Aorta (tissue), 5 donors: ENCODE data around the gene GNB3. TPM values are rescaled to one million over a fixed set of nuclear protein-coding genes. Genes with fewer than 3 reads are reported as not detected.
"Not testable (repeated sequence)": the region's sequence is repeated elsewhere in the genome, so short reads cannot be mapped to it uniquely, and the experiment has no call there.

Source experiments
- ATAC-seq: fragments of 200-7000 bp; cut with Tn5 transposase; one replicate; pipeline ENCODE4 v1.9.1; 2022; ENCODE audit warnings: moderate library complexity; ENCODE audit not compliant: low FRiP score
- DNase-seq, 2 donors: peaks; one replicate each; pipeline ENCODE4 v3.0.0-alpha.2; 2020
- H3K27ac ChIP-seq, 2 donors: one replicate each; pipeline ENCODE4 v1.5.1; 2013; ENCODE audit warnings: low read length in 2 of 2, mild to moderate bottlenecking in 2 of 2, moderate library complexity in 2 of 2, control low read depth in 1 of 2, inconsistent platforms in 1 of 2, low read depth in 1 of 2
- H3K27me3 ChIP-seq, 2 donors: one replicate each; pipeline ENCODE4 v1.6.1; 2013; ENCODE audit warnings: control low read depth in 1 of 2, low read length in 1 of 2, mild to moderate bottlenecking in 1 of 2, moderate library complexity in 1 of 2; ENCODE audit not compliant: insufficient read depth in 2 of 2, control insufficient read depth in 1 of 2
- H3K36me3 ChIP-seq, 2 donors: one replicate each; pipeline ENCODE4 v1.6.1; 2013; ENCODE audit warnings: control low read depth in 1 of 2, low read length in 1 of 2, mild to moderate bottlenecking in 1 of 2; ENCODE audit not compliant: insufficient read depth in 2 of 2, control insufficient read depth in 1 of 2
- H3K4me1 ChIP-seq, 2 donors: one replicate each; pipeline ENCODE4 v1.6.1; 2013; ENCODE audit warnings: low read length in 2 of 2, control low read depth in 1 of 2, mild to moderate bottlenecking in 1 of 2, moderate library complexity in 1 of 2; ENCODE audit not compliant: insufficient read depth in 2 of 2, control insufficient read depth in 1 of 2
- H3K4me3 ChIP-seq, 2 donors: one replicate each; pipeline ENCODE4 v1.5.1; 2013; ENCODE audit warnings: low read length in 2 of 2, control low read depth in 1 of 2, mild to moderate bottlenecking in 1 of 2
- H3K9me3 ChIP-seq: one replicate; pipeline ENCODE4 v1.6.1; 2013; ENCODE audit warnings: mild to moderate bottlenecking, low read length; ENCODE audit not compliant: control insufficient read depth
- WGBS, 2 donors: extraction: QIAGEN DNeasy Blood & Tissue Kit; methylation state at CpG; one replicate each; pipeline ENCODE4 v1.1.7; 2013; 5-methylcytosine and 5-hydroxymethylcytosine counted together
- intact Hi-C, 2 donors: fragments of 100-400 bp; cut with DNase I; formaldehyde crosslinking; loops; one replicate each; pipeline versions ENCODE4 v1.14.2 to v1.15.0; 2022
- polyA plus RNA-seq, 2 donors: library from polyadenylated mRNA; stranded (reverse); fragments of 200-250 nt; gene quantifications; one replicate each; pipeline ENCODE4 v1.2.3, GENCODE V29; 2013
- total RNA-seq, 2 donors: library from RNA; stranded (reverse); fragmentation: NEBNext Ultra II Directional; extraction: Animal tissue kit (Norgen Biotek cat#: 25700); gene quantifications; one replicate each; pipeline ENCODE4 v1.2.1, GENCODE V29; 2021
- donor health status: healthy with polysubstance abuse.
- donor health status: Bipolar disorder and iron deficiency.
- donor health status: DM: no; HTN: no; CAD: no.
- donor health status: DM: no; HTN: no; CAD: no.
- donor health status: DM: yes; HTN: yes; CAD: no.

Gene GNB3
- total and polyA plus RNA-seq, 4 donors = 6.0 to 32.9 (median 10.9) TPM

DNA sequence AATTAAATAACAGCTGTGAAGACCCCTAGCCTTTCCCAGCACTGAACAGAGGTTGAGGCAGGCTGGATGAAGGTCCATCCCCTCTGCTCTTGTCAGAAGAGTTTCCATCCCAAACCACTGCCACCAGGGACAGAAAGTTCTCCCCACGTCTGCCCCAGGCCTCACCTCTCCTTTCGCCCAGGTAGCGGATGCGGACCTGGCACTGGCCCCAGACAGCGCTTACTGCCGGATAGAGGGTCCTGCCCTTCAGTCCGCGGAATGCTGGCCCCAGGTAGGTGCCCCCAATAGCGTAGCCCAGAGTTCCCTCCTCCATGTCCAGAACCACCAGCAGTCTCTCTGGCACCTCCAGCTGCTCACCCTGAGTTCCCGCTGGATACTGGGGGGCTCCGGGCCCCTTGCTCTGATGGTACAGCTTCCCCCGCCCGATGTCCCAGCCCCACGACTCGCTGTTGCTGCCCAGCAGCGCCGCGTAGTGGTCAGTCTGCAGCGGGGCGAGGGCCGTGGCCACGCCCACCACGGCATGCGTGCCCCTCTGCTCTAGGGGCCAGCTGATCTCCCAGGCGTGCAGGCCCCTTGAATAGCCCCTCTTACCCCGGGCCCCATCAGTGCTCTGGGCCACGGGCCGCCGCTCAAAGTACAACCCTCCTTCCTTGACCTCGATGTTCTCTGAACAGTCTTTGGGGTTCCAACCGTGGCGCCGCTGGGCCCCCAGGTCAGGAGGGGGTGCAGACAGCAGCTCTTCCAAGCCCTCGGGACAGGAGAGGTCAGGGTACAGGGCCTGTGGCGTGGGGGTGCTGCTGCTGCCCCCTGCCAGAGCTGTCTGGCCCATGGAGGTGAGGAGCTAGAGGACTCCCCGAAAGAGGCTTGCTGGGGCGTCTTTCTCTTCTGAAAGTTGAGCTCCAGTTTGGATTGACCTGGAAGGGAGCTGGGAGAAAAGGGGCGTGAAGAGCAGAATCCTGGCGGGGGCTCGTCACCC lies 31.6 kb downstream of the GNB3 start:
- 1% methylated on average over 40 of the region's 40 CpGs for whole genome bisulfite sequencing, 2 donors
- H3K27me3 ChIP-seq = no peaks in the 10 kb centered on the region
- ATAC-seq = peak; percentile 88
- H3K9me3 ChIP-seq = no peaks in the 10 kb centered on the region
- peak overlapping the region in 1 of 2 donors; percentile 66 for H3K27ac ChIP-seq
- intact Hi-C loops = loop anchor here in 1 of 2 donors (2.0 to 5.0 kb wide), 2 partner anchors 42 to 105 kb away; partner anchors contain the start of genes ENO2 and PTMS
- peaks cover 0 to 1% of the 10 kb centered on the region in 2 donors for H3K4me1 ChIP-seq
- peaks cover 0 to 2% of the 10 kb centered on the region in 2 donors for H3K36me3 ChIP-seq
- H3K4me3 ChIP-seq = peak overlapping the region; percentile 71 to 80
- DNase-seq = peak; percentile 91 to 96

DNA sequence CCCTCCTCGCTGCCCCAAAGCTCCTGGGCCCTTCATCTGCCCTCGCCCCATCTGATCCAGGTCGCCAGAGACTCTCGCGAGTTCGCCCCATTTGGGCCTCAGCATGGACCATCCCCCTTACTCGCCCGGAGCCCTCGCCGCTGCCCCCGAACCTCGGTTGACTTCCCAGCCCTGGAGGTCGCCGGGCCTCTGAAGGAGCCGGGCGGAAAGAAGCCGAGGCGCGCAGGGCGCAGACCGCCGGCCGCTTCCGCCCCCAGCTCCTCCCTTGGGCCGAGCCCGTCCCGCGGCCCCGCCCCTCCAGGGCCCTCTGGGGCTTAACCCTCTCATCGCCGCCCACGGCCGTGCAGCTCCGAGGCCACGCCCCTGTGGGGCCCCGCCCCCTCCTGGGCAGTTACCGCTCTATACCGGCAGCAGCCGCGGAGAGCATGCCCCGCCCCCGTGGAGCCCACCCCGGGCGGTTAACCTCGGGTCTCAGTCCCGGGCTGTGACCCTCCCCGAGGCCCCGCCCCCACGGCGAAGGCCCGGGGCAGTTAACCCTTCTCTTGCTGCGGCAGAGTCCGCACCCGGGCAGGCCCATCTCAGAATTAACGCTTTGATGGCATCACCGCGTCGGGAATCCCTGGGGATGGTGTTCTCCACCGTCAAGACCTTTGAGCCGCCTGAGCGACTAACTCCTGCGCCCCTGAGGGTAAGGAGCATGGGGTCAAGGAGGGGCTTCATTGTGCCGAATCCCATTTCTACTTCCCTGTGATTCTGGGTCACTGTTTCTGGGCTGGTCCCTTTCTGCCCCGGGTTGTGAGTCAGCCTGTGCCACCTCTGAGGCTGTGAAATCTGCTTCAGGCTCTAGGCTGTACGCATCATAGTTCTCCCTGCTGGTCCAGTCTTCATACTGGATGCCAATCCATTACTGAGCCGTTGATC lies 32.6 kb downstream of the GNB3 start, which contains the start of gene SPSB2:
Gene SPSB2, minus strand, starts transcription at position 210 of the 921 bp plus-strand sequence. CDS start 402 bp downstream, outside the sequence.
- intact Hi-C loops = loop anchor here in 1 of 2 donors (2.0 to 5.0 kb wide), 2 partner anchors 41 to 106 kb away; partner anchors contain the start of genes ENO2 and PTMS
- H3K27ac ChIP-seq = peak within 1 kb of the TSS in 1 of 2 donors; percentile 71
- 0 to 1% methylated on average over 50 to 66 of the region's 66 CpGs for WGBS, 2 donors
- no peaks in the 10 kb centered on the region for H3K9me3 ChIP-seq
- H3K27me3 ChIP-seq = no peaks in the 10 kb centered on the region
- peak within 1 kb of the TSS; percentile 71 to 80 for H3K4me3 ChIP-seq
- peak; percentile 100 for DNase-seq
- peak; percentile 98 for ATAC-seq
- H3K36me3 ChIP-seq = peaks cover 0 to 2% of the 10 kb centered on the region in 2 donors
- H3K4me1 ChIP-seq = peaks cover 0 to 1% of the 10 kb centered on the region in 2 donors

DNA sequence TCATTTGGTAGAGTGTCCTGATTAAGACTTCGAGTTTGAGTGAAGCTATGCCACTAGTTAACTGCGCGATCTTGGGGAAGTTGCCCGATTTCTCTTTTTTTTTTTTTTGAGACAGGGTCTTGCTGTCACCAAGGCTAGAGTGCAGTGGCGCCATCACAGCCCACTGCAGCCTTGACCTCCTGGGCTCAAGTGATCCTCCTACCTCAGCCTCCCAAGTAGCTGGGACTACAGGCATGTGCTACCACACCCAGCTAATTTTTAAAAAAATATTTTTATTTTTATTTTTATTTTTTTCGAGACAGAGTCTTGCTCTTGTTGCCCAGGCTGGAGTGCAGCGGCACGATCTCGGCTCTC lies 33.3 kb downstream of the GNB3 start:
- WGBS, 2 donors = 36% methylated on average over 9 of the region's 9 CpGs
- DNase-seq, H3K27me3 ChIP-seq, ATAC-seq, H3K36me3 ChIP-seq, H3K4me1 ChIP-seq, H3K9me3 ChIP-seq: not testable (repeated sequence)
- intact Hi-C loops = loop anchor here in 1 of 2 donors (5.0 kb wide), 1 partner anchor 107 kb away; the partner anchor contains the start of gene PTMS
- peak overlapping the region in 1 of 2 donors; percentile 71 for H3K27ac ChIP-seq
- H3K4me3 ChIP-seq = peak overlapping the region; percentile 55 to 70

GRCh38 chr12:6879824-6880223 lies 39.1 kb downstream of the GNB3 start:
- ATAC-seq = not testable (repeated sequence)

DNA sequence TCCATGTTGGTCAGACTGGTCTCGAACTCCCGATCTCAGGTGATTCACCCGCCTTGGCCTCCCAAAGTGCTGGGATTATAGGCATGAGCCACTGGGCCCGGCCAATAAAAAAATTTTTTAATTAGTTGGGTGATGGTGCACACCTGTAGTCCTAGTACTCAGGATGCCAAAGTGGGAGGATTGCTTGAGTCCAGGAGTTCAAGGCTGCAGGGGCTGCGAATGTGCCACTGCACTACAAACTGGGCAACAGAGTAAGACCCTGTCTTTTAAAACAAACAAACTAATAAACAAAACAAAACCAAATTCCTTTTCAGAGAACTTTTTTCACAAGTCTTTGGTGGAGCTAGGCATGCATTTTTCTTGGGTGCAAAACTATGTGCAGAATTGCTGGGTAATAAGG lies 42.5 kb downstream of the GNB3 start:
- no peaks in the 10 kb centered on the region for H3K9me3 ChIP-seq
- H3K4me1 ChIP-seq = no peaks in the 10 kb centered on the region
- peaks cover 0 to 3% of the 10 kb centered on the region in 2 donors for H3K36me3 ChIP-seq
- H3K27ac ChIP-seq = no peak overlapping the region
- H3K4me3 ChIP-seq = no peak overlapping the region
- H3K27me3 ChIP-seq = no peaks in the 10 kb centered on the region
- 96 to 97% methylated on average over 5 of the region's 5 CpGs for WGBS, 2 donors
- ATAC-seq = no peak
- no peak for DNase-seq
- intact Hi-C loops = no loop called here

More at GRCh38 chr12:6879824-6880223, 39.1 kb downstream of the GNB3 start:
- H3K4me1 ChIP-seq, H3K27me3 ChIP-seq, DNase-seq, H3K27ac ChIP-seq, H3K9me3 ChIP-seq, intact Hi-C loops, H3K4me3 ChIP-seq, H3K36me3 ChIP-seq: not testable (repeated sequence)
- WGBS, 2 donors = 93 to 95% methylated on average over 11 of the region's 11 CpGs

DNA sequence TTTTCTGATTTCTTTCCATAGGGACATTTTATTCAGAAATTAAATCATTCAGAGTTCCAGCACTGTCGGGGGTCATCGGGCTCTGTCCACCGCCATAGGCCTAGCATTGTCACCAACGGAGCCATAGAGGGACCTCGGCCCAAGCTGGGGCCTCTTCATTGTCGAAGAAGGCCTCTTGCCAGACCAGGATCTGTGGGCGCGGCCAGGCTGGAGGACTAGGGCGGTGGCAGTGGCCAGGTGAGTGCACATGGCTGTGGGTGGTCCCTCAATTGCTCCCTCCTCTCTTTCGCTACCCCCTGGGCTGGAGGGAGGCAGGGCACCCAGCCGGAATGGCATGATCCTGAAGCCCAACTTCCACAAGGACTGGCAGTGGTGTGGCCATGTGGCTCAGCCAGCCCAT lies 43.0 kb downstream of the GNB3 start:
- H3K4me3 ChIP-seq = no peak overlapping the region
- H3K4me1 ChIP-seq = no peaks in the 10 kb centered on the region
- no peak for ATAC-seq
- peaks cover 0 to 3% of the 10 kb centered on the region in 2 donors for H3K36me3 ChIP-seq
- intact Hi-C loops = no loop called here
- H3K27me3 ChIP-seq = no peaks in the 10 kb centered on the region
- no peak overlapping the region for H3K27ac ChIP-seq
- no peak for DNase-seq
- WGBS, 2 donors = 94% methylated on average over 11 of the region's 11 CpGs
- H3K9me3 ChIP-seq = no peaks in the 10 kb centered on the region

DNA sequence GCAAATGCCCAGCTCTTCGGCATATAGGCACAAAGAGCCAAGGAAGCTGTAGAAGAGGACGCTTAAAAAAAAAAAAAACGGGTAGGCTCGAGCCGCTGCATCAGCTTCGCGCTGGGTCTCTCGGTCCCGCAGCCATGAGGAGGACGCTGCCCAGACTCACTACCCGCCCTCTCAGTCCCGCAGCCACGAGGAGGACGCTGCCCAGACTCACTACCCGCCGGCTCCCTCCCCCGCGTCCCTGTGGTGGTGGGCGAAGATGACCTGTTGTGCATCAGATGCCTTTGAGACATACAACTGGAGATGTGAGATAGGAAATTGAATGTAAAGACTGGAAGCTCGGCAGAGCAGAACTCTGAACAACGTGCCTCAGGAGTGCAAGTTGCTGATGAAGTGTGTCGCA lies 43.8 kb downstream of the GNB3 start:
- WGBS, 2 donors = 69 to 75% methylated on average over 22 of the region's 22 CpGs
- no peaks in the 10 kb centered on the region for H3K4me1 ChIP-seq
- no peak for ATAC-seq
- no peak for DNase-seq
- intact Hi-C loops = no loop called here
- no peaks in the 10 kb centered on the region for H3K27me3 ChIP-seq
- peaks cover 0 to 3% of the 10 kb centered on the region in 2 donors for H3K36me3 ChIP-seq
- no peak overlapping the region for H3K27ac ChIP-seq
- H3K4me3 ChIP-seq = no peak overlapping the region
- no peaks in the 10 kb centered on the region for H3K9me3 ChIP-seq
